Type B pancreatic cell (in vitro differentiated cells): Measurements from ENCODE around the gene TCHP. TPM values are rescaled to one million over a fixed set of nuclear protein-coding genes. Genes with fewer than 3 reads are reported as not detected.

Source experiments
- DNase-seq: peaks from one replicate; pipeline ENCODE4 v3.0.0; 2021; ENCODE audit warnings: mixed read lengths; ENCODE audit not compliant: unreplicated experiment; ENCODE audit errors: extremely low spot score
- H3K27ac Mint-ChIP-seq: 2 replicates; pipeline ENCODE4 v1.8.0; 2021; ENCODE audit warnings: mild to moderate bottlenecking, mixed read lengths
- H3K27me3 Mint-ChIP-seq: 2 replicates; pipeline ENCODE4 v1.8.0; 2021; ENCODE audit warnings: mixed read lengths
- H3K36me3 Mint-ChIP-seq: 2 replicates; pipeline ENCODE4 v1.8.0; 2021; ENCODE audit warnings: mixed read lengths
- H3K4me1 Mint-ChIP-seq: one replicate; pipeline ENCODE4 v1.8.0; 2021; ENCODE audit warnings: mixed read lengths; ENCODE audit not compliant: unreplicated experiment
- H3K4me3 Mint-ChIP-seq: 2 replicates; pipeline ENCODE4 v1.8.0; 2021; ENCODE audit warnings: mild to moderate bottlenecking, mixed read lengths
- H3K9me3 Mint-ChIP-seq: 2 replicates; pipeline ENCODE4 v1.8.0; 2021; ENCODE audit warnings: mixed read lengths
- CTCF ChIP-seq: fragments of 200-600 bp; sonication (generic); conservative IDR thresholded peaks from 2 replicates; pipeline ENCODE4 v1.5.0; 2021; ENCODE audit warnings: antibody characterized with exemption, mild to moderate bottlenecking
- total RNA-seq: library from RNA; stranded (reverse); gene quantifications from 2 replicates; pipeline ENCODE4 v1.2.1, GENCODE V29; 2021; ENCODE audit warnings: low replicate concordance

TCHP gene
- total RNA-seq, 1 donor from 2014 or later: 21.6 TPM

GRCh38 chr12:109952160-109952858, 52.2 kb downstream of the TCHP start:
- no peak for DNase-seq
- Mint-ChIP-seq H3K27me3 (no peaks in the 10 kb centered on the region), H3K4me3 (no peak overlapping the region), H3K27ac (no peak overlapping the region), H3K4me1 (peaks cover 23% of the 10 kb centered on the region), H3K9me3 (no peaks in the 10 kb centered on the region), H3K36me3 (peaks cover 30% of the 10 kb centered on the region)
- TF ChIP-seq CTCF: no peak

DNA sequence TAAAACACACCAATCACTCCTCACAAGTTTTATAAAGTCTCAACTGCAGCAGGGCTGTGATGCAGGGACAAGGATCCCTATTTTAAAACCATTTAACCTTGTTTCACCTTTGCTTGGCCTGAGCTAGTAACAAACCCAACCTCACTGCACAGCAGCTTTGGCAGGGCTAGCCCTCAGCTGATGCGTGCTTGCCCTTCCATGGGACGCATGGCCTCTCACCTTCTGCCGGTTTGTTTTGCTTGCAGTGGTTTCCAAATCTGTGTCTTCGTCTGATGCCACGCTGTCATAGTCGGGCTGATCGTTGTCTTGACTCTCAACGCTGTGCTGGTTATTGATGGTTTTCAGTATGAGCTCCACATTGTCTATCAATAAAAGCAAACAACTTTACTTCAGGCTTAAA, 52.8 kb downstream of the TCHP start:
- no peak for DNase-seq
- Mint-ChIP-seq H3K36me3 (peaks cover 30% of the 10 kb centered on the region), H3K27ac (no peak overlapping the region), H3K4me3 (no peak overlapping the region), H3K9me3 (no peaks in the 10 kb centered on the region), H3K4me1 (peaks cover 18% of the 10 kb centered on the region), H3K27me3 (no peaks in the 10 kb centered on the region)
- TF ChIP-seq CTCF: no peak

DNA sequence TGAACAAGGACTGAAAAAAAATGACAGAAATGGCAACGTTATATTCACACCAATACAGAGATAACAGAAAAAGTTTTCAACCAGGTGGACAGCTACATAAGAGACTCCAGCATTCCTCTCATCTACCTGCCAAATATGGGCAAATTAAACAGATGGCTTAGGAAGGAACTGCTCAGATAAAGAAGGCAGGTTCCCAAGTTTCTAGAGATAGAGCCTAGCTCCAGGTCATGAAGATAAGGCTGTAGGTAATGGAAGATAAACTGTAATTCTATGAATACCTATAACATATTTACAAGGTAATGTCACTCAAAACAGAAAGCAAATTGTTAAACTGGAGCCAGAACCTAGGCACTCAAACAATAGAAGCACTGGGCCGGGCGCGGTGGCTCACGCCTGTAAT, 53.6 kb downstream of the TCHP start:
- TF ChIP-seq CTCF: no peak
- no peak overlapping the region for H3K4me3 Mint-ChIP-seq
- H3K4me1 Mint-ChIP-seq: peaks cover 12% of the 10 kb centered on the region
- DNase-seq: no peak
- H3K36me3 Mint-ChIP-seq: peaks cover 34% of the 10 kb centered on the region
- no peaks in the 10 kb centered on the region for H3K27me3 Mint-ChIP-seq
- H3K27ac Mint-ChIP-seq: no peak overlapping the region
- no peaks in the 10 kb centered on the region for H3K9me3 Mint-ChIP-seq

DNA sequence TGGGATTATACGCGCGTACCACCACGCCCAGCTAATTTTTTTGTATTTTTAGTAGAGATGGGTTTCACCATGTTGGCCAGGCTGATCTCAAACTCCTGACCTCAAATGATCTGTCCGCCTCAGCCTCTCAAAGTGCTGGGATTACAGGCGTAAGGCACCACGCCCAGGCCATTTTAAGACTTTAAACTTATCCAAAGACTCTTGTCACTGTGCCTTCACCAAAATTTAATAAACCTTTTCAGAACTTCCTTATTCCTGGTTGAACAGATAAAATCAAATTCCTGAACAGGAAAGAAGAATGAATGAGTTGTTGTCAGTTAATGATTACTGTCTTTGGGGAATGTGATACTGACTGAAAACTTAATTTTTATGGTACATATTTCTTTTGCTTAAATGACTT, 58.3 kb downstream of the TCHP start:
- Mint-ChIP-seq H3K4me3 (no peak overlapping the region), H3K27ac (no peak overlapping the region), H3K27me3 (no peaks in the 10 kb centered on the region), H3K36me3 (peaks cover 20% of the 10 kb centered on the region), H3K4me1 (no peaks in the 10 kb centered on the region), H3K9me3 (no peaks in the 10 kb centered on the region)
- TF ChIP-seq CTCF: no peak
- no peak for DNase-seq

- Mint-ChIP-seq H3K36me3 (peaks cover 24% of the 10 kb centered on the region), H3K27me3 (no peaks in the 10 kb centered on the region), H3K27ac (no peak overlapping the region), H3K4me3 (no peak overlapping the region), H3K9me3 (no peaks in the 10 kb centered on the region), H3K4me1 (no peaks in the 10 kb centered on the region)
- TF ChIP-seq CTCF: no peak
- DNase-seq: no peak
Measured at GRCh38 chr12:109959411-109960093, 59.5 kb downstream of the TCHP start.
